IMR-90 (cell line): ENCODE data around the gene GPR32. TPM values are rescaled to one million over a fixed set of nuclear protein-coding genes. Genes with fewer than 3 reads are reported as not detected.

Experiments used
- ATAC-seq: fragments of 200-7000 bp; cut with Tn5 transposase; 2 replicates; pipeline ENCODE4 v1.9.1; 2020; ENCODE audit warnings: low read depth, mild to moderate bottlenecking, moderate library complexity
- BruUV-seq: library from RNA; stranded (reverse); fragments of 400-500 nt; replicated peaks from 2 replicates; lab custom pipeline; 2021; lab: Mats Ljungman, UMichigan
- CTCF ChIA-PET: fragments of 300-600 bp; formaldehyde crosslinking; extraction: SDS; loops from one replicate; lab custom pipeline; 2021; ENCODE audit warnings: antibody characterized with exemption; lab: Yijun Ruan, JAX
- POLR2A ChIA-PET: fragments of 300-600 bp; sonication (Branson Sonifier 250); formaldehyde crosslinking; loops from one replicate; lab custom pipeline; 2022; ENCODE audit warnings: antibody characterized with exemption; ENCODE audit not compliant: unreplicated experiment; lab: Charles Lee
- DNase-seq: peaks from one replicate; pipeline ENCODE4 v3.0.0; 2013
- H2AFZ ChIP-seq: replicated peaks from 2 replicates; pipeline ENCODE3; 2013; ENCODE audit warnings: low read length, mild to moderate bottlenecking; ENCODE audit not compliant: poor library complexity
- H2AK5ac ChIP-seq: 2 replicates; pipeline ENCODE4 v1.6.1; 2013; ENCODE audit warnings: low read depth, low read length, inconsistent platforms
- H2AK9ac ChIP-seq: replicated peaks from 2 replicates; pipeline ENCODE3; 2013; ENCODE audit warnings: mild to moderate bottlenecking, low read depth, low read length, moderate library complexity; ENCODE audit not compliant: poor library complexity
- H2BK120ac ChIP-seq: 2 replicates; pipeline ENCODE4 v1.6.1; 2013; ENCODE audit warnings: low read depth, low read length, inconsistent platforms
- H2BK15ac ChIP-seq: 3 replicates; pipeline ENCODE4 v1.6.1; 2013; ENCODE audit warnings: low read depth, low read length, inconsistent platforms
- H2BK20ac ChIP-seq: 2 replicates; pipeline ENCODE4 v1.6.1; 2013; ENCODE audit warnings: low read depth, mild to moderate bottlenecking, inconsistent platforms, low read length, moderate library complexity
- H2BK5ac ChIP-seq: 2 replicates; pipeline ENCODE4 v1.6.1; 2013; ENCODE audit warnings: mild to moderate bottlenecking, low read depth, low read length, inconsistent platforms; ENCODE audit not compliant: poor library complexity, severe bottlenecking
- H3K14ac ChIP-seq: replicated peaks from 2 replicates; pipeline ENCODE4 v1.6.1; 2013; ENCODE audit warnings: low read depth, low read length, inconsistent platforms
- H3K18ac ChIP-seq: 2 replicates; pipeline ENCODE4 v1.6.1; 2013; ENCODE audit warnings: low read depth, low read length, control low read depth
- H3K23ac ChIP-seq: 2 replicates; pipeline ENCODE4 v1.6.1; 2013; ENCODE audit warnings: low read depth, low read length, inconsistent platforms
- H3K27ac ChIP-seq: 2 replicates; pipeline ENCODE4 v1.5.1; 2013; ENCODE audit warnings: mild to moderate bottlenecking, control low read depth, low read length; ENCODE audit not compliant: insufficient read depth
- H3K27me3 ChIP-seq: 2 replicates; pipeline ENCODE4 v1.6.1; 2013; ENCODE audit warnings: low read length; ENCODE audit not compliant: control insufficient read depth, insufficient read depth
- H3K36me3 ChIP-seq: 2 replicates; pipeline ENCODE4 v1.6.1; 2013; ENCODE audit warnings: low read length, mixed read lengths; ENCODE audit not compliant: control insufficient read depth, insufficient read depth
- H3K4ac ChIP-seq: 2 replicates; pipeline ENCODE4 v1.6.1; 2013; ENCODE audit warnings: low read depth, low read length, inconsistent platforms
- H3K4me1 ChIP-seq: 2 replicates; pipeline ENCODE4 v1.6.1; 2013; ENCODE audit warnings: low read length, mixed read lengths; ENCODE audit not compliant: control insufficient read depth, insufficient read depth
- H3K4me2 ChIP-seq: 2 replicates; pipeline ENCODE4 v1.6.1; 2013; ENCODE audit warnings: low read depth, mild to moderate bottlenecking, control low read depth, low read length, moderate library complexity
- H3K4me3 ChIP-seq: 2 replicates; pipeline ENCODE4 v1.5.1; 2013; ENCODE audit warnings: low read depth, mild to moderate bottlenecking, control low read depth, low read length, moderate library complexity; ENCODE audit not compliant: insufficient read depth
- H3K56ac ChIP-seq: 2 replicates; pipeline ENCODE4 v1.6.1; 2013; ENCODE audit warnings: low read length, inconsistent platforms; ENCODE audit not compliant: insufficient read depth; ENCODE audit errors: extremely low read depth
- H3K79me1 ChIP-seq, 2 experiments: 2 replicates each; pipeline ENCODE4 v1.6.1; 2013; ENCODE audit warnings: low read length in 2 of 2, inconsistent platforms in 1 of 2, low read depth in 1 of 2
- H3K9ac ChIP-seq: 2 replicates; pipeline ENCODE4 v1.6.1; 2013; ENCODE audit warnings: low read depth, low read length, control low read depth
- H3K9me1 ChIP-seq: 2 replicates; pipeline ENCODE4 v1.6.1; 2013; ENCODE audit warnings: low read length, inconsistent platforms; ENCODE audit not compliant: insufficient read depth
- H3K9me3 ChIP-seq: 2 replicates; pipeline ENCODE4 v1.6.1; 2013; ENCODE audit warnings: low read length; ENCODE audit not compliant: control insufficient read depth, insufficient read depth
- H4K20me1 ChIP-seq: 2 replicates; pipeline ENCODE4 v1.6.1; 2013; ENCODE audit warnings: low read length, inconsistent platforms; ENCODE audit not compliant: insufficient read depth
- H4K5ac ChIP-seq: 2 replicates; pipeline ENCODE4 v1.6.1; 2013; ENCODE audit warnings: mild to moderate bottlenecking, low read depth, low read length, control low read depth
- H4K8ac ChIP-seq, 2 experiments: 2 replicates each; pipeline ENCODE4 v1.6.1; 2013; ENCODE audit warnings: low read depth in 2 of 2, low read length in 2 of 2, control low read depth in 1 of 2, inconsistent platforms in 1 of 2
- H4K91ac ChIP-seq: 2 replicates; pipeline ENCODE4 v1.6.1; 2013; ENCODE audit warnings: low read depth, low read length, inconsistent platforms; ENCODE audit not compliant: insufficient read depth
- BHLHE40 ChIP-seq: fragments of 150-350 bp; IDR thresholded peaks from 2 replicates; pipeline ENCODE4 v1.6.1; 2016; ENCODE audit warnings: mild to moderate bottlenecking, low read depth, low read length
- CEBPB ChIP-seq: IDR thresholded peaks from 2 replicates; pipeline ENCODE4 v1.6.1; 2012; ENCODE audit warnings: low read depth, low read length, improper control_type of control experiment
- CHD1 ChIP-seq: IDR thresholded peaks from 2 replicates; pipeline ENCODE4 v1.6.1; 2012; ENCODE audit warnings: low read depth, low read length, improper control_type of control experiment
- ELK1 ChIP-seq: fragments of 150-350 bp; IDR thresholded peaks from 2 replicates; pipeline ENCODE4 v1.6.1; 2016; ENCODE audit warnings: low read depth, mild to moderate bottlenecking, low read length, moderate library complexity, borderline replicate concordance
- FOS ChIP-seq: fragments of 150-350 bp; IDR thresholded peaks from 2 replicates; pipeline ENCODE4 v1.6.1; 2016; ENCODE audit warnings: low read depth, low read length
- MAFK ChIP-seq: IDR thresholded peaks from 2 replicates; pipeline ENCODE4 v1.6.1; 2012; ENCODE audit warnings: low read depth, low read length, improper control_type of control experiment
- MAZ ChIP-seq: IDR thresholded peaks from 2 replicates; pipeline ENCODE4 v1.6.1; 2012; ENCODE audit warnings: low read depth, mild to moderate bottlenecking, low read length, improper control_type of control experiment, moderate library complexity, borderline replicate concordance
- MXI1 ChIP-seq: IDR thresholded peaks from 2 replicates; pipeline ENCODE4 v1.6.1; 2012; ENCODE audit warnings: low read depth, mild to moderate bottlenecking, low read length, moderate library complexity, borderline replicate concordance
- NFE2L2 ChIP-seq: fragments of 150-350 bp; IDR thresholded peaks from 2 replicates; pipeline ENCODE4 v1.6.1; 2016; ENCODE audit warnings: low read depth, mild to moderate bottlenecking, low read length
- POLR2A ChIP-seq: IDR thresholded peaks from 2 replicates; pipeline ENCODE4 v1.6.1; 2012; ENCODE audit warnings: mild to moderate bottlenecking, low read depth, low read length
- RAD21 ChIP-seq: IDR thresholded peaks from 2 replicates; pipeline ENCODE4 v1.6.1; 2012; ENCODE audit warnings: low read length, improper control_type of control experiment
- RCOR1 ChIP-seq: IDR thresholded peaks from 2 replicates; pipeline ENCODE4 v1.6.1; 2012; ENCODE audit warnings: mild to moderate bottlenecking, low read length, improper control_type of control experiment; ENCODE audit not compliant: insufficient replicate concordance
- RFX5 ChIP-seq: IDR thresholded peaks from 2 replicates; pipeline ENCODE4 v1.8.0; 2012; ENCODE audit warnings: low read depth, mild to moderate bottlenecking, low read length, moderate library complexity
- SMC3 ChIP-seq: fragments of 150-350 bp; IDR thresholded peaks from 2 replicates; pipeline ENCODE4 v1.6.1; 2016; ENCODE audit warnings: low read depth, mild to moderate bottlenecking, antibody characterized with exemption, low read length, moderate library complexity
- WGBS, 2 experiments: methylation state at CpG; one replicate each; pipeline versions ENCODE4 v1.1.5 to v1.1.7; 2013; ENCODE audit warnings: missing lambda C conversion rate in 2 of 2; ENCODE audit not compliant: insufficient read length in 1 of 2; ENCODE audit errors: extremely low coverage in 2 of 2; 5-methylcytosine and 5-hydroxymethylcytosine counted together
- dilution Hi-C: fragments of 300-500 bp; cut with HindIII; formaldehyde crosslinking; loops from one replicate; pipeline ENCODE4 v1.14.3; 2018; ENCODE audit warnings: low sequenced_read_pairs; ENCODE audit not compliant: unreplicated experiment
- in situ Hi-C: fragments of 300-500 bp; cut with MboI; formaldehyde crosslinking; loops from 3 replicates; pipeline ENCODE4 v1.14.3; 2019; ENCODE audit warnings: low sequenced_read_pairs, inconsistent platforms, mixed read lengths
- intact Hi-C: fragments of 100-400 bp; cut with micrococcal nuclease; formaldehyde crosslinking; loops from 2 replicates; pipeline ENCODE4 v1.10.0; 2022
- polyA plus RNA-seq, 3 experiments: library from polyadenylated mRNA; depleted of rRNA; stranded (reverse); fragments of >200 nt; gene quantifications; 2 replicates each; pipeline ENCODE4 v1.2.3, GENCODE V29; 2012; ENCODE audit warnings: low replicate concordance in 1 of 3
- total RNA-seq: library from RNA; depleted of rRNA; stranded (reverse); fragments of >200 nt; gene quantifications from 2 replicates; pipeline ENCODE4 v1.2.3, GENCODE V29; 2012
- TF ChIP-seq, protein P1 (sequence below): fragments of 150-350 bp; IDR thresholded peaks from 2 replicates; pipeline ENCODE4 v1.6.1; 2017; ENCODE audit warnings: mild to moderate bottlenecking, antibody characterized with exemption, low read length, low read depth
- TF ChIP-seq, protein P2 (sequence below): conservative IDR thresholded peaks from 2 replicates; pipeline ENCODE4 v1.5.1; 2012; ENCODE audit warnings: mild to moderate bottlenecking, low read depth, low read length, improper control_type of control experiment

GPR32 gene
- total and polyA plus RNA-seq, 2 of the 4 experiments (the other 2 are of a cell fraction) = not detected

- TF ChIP-seq POLR2A = no peak
- no peak for TF ChIP-seq RAD21
- TF ChIP-seq MXI1 = no peak
- TF ChIP-seq RFX5 = no peak
- no peak for TF ChIP-seq MAZ
- no peak for TF ChIP-seq RCOR1
- TF ChIP-seq SMC3 = no peak
- no peak for TF ChIP-seq BHLHE40
- no peak for TF ChIP-seq ELK1
- TF ChIP-seq FOS = no peak
- no peak for TF ChIP-seq NFE2L2
- TF ChIP-seq, protein P1, sequence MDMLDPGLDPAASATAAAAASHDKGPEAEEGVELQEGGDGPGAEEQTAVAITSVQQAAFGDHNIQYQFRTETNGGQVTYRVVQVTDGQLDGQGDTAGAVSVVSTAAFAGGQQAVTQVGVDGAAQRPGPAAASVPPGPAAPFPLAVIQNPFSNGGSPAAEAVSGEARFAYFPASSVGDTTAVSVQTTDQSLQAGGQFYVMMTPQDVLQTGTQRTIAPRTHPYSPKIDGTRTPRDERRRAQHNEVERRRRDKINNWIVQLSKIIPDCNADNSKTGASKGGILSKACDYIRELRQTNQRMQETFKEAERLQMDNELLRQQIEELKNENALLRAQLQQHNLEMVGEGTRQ = no peak
- TF ChIP-seq CEBPB = no peak
- TF ChIP-seq CHD1 = no peak
- no peak for TF ChIP-seq MAFK
- TF ChIP-seq, protein P2, sequence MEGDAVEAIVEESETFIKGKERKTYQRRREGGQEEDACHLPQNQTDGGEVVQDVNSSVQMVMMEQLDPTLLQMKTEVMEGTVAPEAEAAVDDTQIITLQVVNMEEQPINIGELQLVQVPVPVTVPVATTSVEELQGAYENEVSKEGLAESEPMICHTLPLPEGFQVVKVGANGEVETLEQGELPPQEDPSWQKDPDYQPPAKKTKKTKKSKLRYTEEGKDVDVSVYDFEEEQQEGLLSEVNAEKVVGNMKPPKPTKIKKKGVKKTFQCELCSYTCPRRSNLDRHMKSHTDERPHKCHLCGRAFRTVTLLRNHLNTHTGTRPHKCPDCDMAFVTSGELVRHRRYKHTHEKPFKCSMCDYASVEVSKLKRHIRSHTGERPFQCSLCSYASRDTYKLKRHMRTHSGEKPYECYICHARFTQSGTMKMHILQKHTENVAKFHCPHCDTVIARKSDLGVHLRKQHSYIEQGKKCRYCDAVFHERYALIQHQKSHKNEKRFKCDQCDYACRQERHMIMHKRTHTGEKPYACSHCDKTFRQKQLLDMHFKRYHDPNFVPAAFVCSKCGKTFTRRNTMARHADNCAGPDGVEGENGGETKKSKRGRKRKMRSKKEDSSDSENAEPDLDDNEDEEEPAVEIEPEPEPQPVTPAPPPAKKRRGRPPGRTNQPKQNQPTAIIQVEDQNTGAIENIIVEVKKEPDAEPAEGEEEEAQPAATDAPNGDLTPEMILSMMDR = no peak
- CTCF ChIA-PET = interaction anchor here (2.8 kb wide), 1 partner anchor 12 kb away, joined by 9 read pairs; no protein-coding TSS in a partner anchor
- BruUV-seq = no TSS peak
These were observed 33.9 kb upstream of the GPR32 start for GRCh38 chr19:50736338-50736737.

More at GRCh38 chr19:50736338-50736737, 33.9 kb upstream of the GPR32 start:
- H4K20me1 ChIP-seq = no peaks in the 10 kb centered on the region
- H4K91ac ChIP-seq = no peak overlapping the region
- no peak overlapping the region for H2BK5ac ChIP-seq
- ATAC-seq (no peak), DNase-seq (no peak)
- H3K14ac ChIP-seq = no peak overlapping the region
- no peak overlapping the region for H4K8ac ChIP-seq
- H3K36me3 ChIP-seq = no peaks in the 10 kb centered on the region
- no peak overlapping the region for H3K4me2 ChIP-seq
- H2BK120ac ChIP-seq = no peak overlapping the region
- no peak overlapping the region for H3K9ac ChIP-seq
- H2AK5ac ChIP-seq = no peak overlapping the region
- WGBS, 2 experiments = no CpG with 5 or more reads among the region's 5 CpGs
- no peak overlapping the region for H2AFZ ChIP-seq
- H3K4me1 ChIP-seq = no peaks in the 10 kb centered on the region
- no peak overlapping the region for H3K56ac ChIP-seq
- no peak overlapping the region for H3K4ac ChIP-seq
- no peak overlapping the region for H3K4me3 ChIP-seq
- POLR2A ChIA-PET = interaction anchor here (0.6 kb wide), 1 partner anchor 11 kb away, joined by 4 read pairs; no protein-coding TSS in a partner anchor
- no peaks in the 10 kb centered on the region for H3K9me1 ChIP-seq
- H3K18ac ChIP-seq = no peak overlapping the region
- peaks cover 21% of the 10 kb centered on the region for H3K27me3 ChIP-seq
- no peak overlapping the region for H4K5ac ChIP-seq
- H3K79me1 ChIP-seq = no peaks in the 10 kb centered on the region
- in situ Hi-C loops = no loop called here
- no peak overlapping the region for H3K27ac ChIP-seq
- H3K9me3 ChIP-seq = no peaks in the 10 kb centered on the region
- H2BK20ac ChIP-seq = no peak overlapping the region
- no peak overlapping the region for H2BK15ac ChIP-seq
- no peak overlapping the region for H2AK9ac ChIP-seq
- H3K23ac ChIP-seq = no peak overlapping the region
- intact Hi-C loops = no loop called here
- dilution Hi-C loops = no loop called here
